K562 treated with DMSO at 1 percent for 12 hours (cell line): ENCODE results near the gene MBD1. TPM values are rescaled to one million over a fixed set of nuclear protein-coding genes. Genes with fewer than 3 reads are reported as not detected.

Experiments
- total RNA-seq: library from RNA; unstranded; fragments of 300-600 nt; gene quantifications from 2 replicates; pipeline ENCODE4 v1.2.3, GENCODE V29; 2022; ENCODE audit not compliant: insufficient read depth

MBD1 gene, protein sequence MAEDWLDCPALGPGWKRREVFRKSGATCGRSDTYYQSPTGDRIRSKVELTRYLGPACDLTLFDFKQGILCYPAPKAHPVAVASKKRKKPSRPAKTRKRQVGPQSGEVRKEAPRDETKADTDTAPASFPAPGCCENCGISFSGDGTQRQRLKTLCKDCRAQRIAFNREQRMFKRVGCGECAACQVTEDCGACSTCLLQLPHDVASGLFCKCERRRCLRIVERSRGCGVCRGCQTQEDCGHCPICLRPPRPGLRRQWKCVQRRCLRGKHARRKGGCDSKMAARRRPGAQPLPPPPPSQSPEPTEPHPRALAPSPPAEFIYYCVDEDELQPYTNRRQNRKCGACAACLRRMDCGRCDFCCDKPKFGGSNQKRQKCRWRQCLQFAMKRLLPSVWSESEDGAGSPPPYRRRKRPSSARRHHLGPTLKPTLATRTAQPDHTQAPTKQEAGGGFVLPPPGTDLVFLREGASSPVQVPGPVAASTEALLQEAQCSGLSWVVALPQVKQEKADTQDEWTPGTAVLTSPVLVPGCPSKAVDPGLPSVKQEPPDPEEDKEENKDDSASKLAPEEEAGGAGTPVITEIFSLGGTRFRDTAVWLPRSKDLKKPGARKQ
- 24.3 and 40.1 TPM in 2 replicates for total RNA-seq

DNA sequence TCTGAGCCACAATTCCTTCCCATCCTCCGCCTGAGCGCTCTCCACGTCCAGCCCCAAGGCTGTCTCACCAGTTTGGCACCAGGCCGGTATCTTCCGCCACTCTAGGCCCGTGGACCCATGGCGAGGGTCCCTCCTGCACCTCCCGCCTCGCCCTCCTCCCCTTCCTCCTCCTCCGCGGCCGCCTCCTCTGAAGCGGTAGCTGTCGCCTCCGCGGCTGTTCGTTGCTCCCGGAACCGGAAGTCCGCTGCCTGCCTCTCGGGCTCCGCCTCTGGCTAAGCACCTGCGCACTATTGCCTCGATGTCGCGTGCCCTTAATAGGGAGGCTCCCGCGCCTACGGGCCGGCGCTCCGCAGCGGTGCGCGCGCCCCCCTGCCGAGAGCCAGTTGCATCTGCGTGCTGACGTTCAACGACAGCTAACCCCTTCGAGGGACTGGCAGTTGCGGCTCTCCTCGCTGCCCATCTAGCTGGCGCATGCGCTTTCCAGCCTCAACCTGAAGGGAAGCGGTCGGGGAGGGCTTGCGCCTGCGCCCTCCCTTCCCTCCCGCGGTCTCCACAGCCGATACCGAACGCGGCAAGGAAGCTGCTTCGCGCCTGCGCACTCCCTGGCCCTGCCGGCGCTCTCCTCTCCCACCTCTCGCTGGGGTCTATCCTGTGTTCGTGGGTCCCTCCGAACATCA, at the start of gene MBD1:
Gene MBD1 (minus strand): TSS at position 229 of the 677 bp plus-strand sequence. CDS start 1,531 bp downstream, outside the sequence.

DNA sequence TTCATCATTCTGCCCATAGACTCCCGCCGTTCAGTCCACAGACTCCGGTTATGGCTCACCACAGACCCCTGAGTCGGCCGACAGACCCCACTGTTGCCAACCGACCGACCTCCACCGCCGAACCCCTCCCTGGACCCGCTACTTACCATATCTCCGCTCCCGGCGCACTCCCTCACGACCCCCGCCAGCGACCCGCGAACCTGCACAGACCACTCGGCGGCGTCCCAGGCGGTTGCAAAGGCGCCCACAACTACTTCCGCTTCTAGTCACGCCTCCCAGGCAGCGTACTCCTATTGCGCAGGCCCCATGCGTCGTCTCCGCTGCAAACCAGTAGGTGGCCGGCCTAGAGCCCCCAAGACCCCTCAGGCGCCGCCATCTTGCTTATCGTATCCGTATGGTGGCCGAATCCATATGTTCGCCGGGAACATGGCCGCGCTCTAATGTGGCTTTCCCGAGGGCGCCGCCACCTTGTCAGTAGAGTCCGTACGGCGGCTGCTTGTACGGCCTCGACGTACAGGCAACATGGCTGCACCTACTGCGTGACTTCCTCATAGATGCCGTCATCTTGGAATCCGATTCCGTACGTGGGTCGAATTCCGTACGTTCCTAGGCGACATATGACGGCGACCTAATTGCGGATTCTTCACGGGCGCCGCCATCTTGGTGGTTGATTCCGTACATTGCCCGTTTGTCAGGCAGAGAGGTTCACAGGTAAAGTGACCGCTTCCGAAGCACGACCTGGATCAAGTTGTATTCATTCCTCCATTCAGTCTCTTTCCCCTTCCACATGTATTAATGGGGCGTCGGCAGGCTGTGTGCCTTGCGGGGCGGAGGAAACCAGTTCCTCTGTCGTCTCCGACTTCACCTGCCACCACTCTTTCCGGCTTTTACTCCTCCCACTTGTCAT, 6.4 kb upstream of the MBD1 start, which contains the start of gene CXXC1:
Gene CXXC1 (minus strand): TSS at position 252 of the 907 bp plus-strand sequence. CDS start 103 bp downstream, at position 149.

DNA sequence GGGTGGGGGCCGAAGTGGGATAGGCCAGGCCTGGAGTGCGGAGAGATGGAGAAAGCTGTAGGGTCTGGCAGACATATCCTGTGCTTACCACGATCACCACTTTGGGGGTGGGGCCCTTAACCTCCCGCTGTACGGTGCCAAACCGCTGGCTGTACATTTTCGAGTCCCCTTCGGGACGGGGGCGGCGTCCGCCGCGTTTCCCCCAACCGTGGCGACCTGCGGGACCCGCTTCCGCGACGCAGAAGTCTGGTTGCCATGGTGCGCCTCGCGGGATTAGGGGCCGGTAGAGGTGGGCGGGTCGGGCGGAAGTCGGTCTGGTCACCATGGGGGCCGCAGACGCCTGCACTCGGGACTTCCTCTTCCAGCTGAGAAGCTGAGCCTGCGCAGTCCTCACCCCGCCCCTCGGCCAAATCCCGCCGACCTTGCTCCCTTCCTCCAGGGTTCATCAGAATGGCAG, 15.0 kb downstream of the MBD1 start, which contains the start of gene CFAP53:
Gene CFAP53 (minus strand): TSS at position 248 of the 457 bp plus-strand sequence. CDS start 91 bp downstream, at position 157.

Other genes with a start within 250 kb of the MBD1 start
- gene MYO5B, start 86.4 kb downstream of the MBD1 start, total RNA-seq: 0.51 and 1.4 TPM in 2 replicates
- gene CFAP53, start 15.0 kb downstream of the MBD1 start, total RNA-seq: 1.1 and 3.4 TPM in 2 replicates
- 30.4 and 58.9 TPM in 2 replicates for gene CXXC1, start 6.2 kb upstream of the MBD1 start, total RNA-seq
- 11.8 and 23.6 TPM in 2 replicates for gene SKA1, start 93.5 kb upstream of the MBD1 start, total RNA-seq